Measurements from ENCODE around the gene CCDC18.
"Not testable (repeated sequence)": the region's sequence is repeated elsewhere in the genome, so short reads cannot be mapped to it uniquely, and the experiment has no call there.

- not testable (repeated sequence) for TF ChIP-seq CTCF (IDR thresholded peaks at IDR 0.05; ENCODE audit: low read depth, low read length, poor library complexity, severe bottlenecking); EZH2phosphoT487 (IDR thresholded peaks at IDR 0.05; ENCODE audit: borderline replicate concordance, low read length)
These were observed 17.2 kb upstream of the CCDC18 start for GRCh38 chr1:93163314-93163713.
